RWPE1 (cell line): Measurements from ENCODE around the gene MTHFD1L.

Experiments used
- CTCF ChIA-PET: fragments of 350-600 bp; sonication (Branson Sonifier 250); formaldehyde crosslinking; extraction: SDS; loops from one replicate; lab custom pipeline; 2021; lab: Yijun Ruan, JAX
- POLR2A ChIA-PET: fragments of 400-600 bp; formaldehyde crosslinking; extraction: SDS; loops from one replicate; lab custom pipeline; 2020; ENCODE audit warnings: antibody characterized with exemption; ENCODE audit not compliant: low non-redundant PET; lab: Yijun Ruan, JAX
- DNase-seq: peaks from one replicate; pipeline ENCODE4 v3.0.0; 2012; ENCODE audit warnings: low spot score
- H3K27ac ChIP-seq: fragments of 450-650 bp; 2 replicates; pipeline ENCODE4 v1.5.1; 2017
- TF ChIP-seq, protein P1 (sequence below): fragments of 450-650 bp; conservative IDR thresholded peaks from 2 replicates; pipeline ENCODE4 v1.5.1; 2017; ENCODE audit warnings: low read depth, mild to moderate bottlenecking

MTHFD1L gene

GRCh38 chr6:150992703-150993102 lies 127.2 kb downstream of the MTHFD1L start:
- POLR2A ChIA-PET = no interaction called here
- DNase-seq = no peak
- H3K27ac ChIP-seq = no peak overlapping the region
- CTCF ChIA-PET = no interaction called here
- TF ChIP-seq, protein P1, sequence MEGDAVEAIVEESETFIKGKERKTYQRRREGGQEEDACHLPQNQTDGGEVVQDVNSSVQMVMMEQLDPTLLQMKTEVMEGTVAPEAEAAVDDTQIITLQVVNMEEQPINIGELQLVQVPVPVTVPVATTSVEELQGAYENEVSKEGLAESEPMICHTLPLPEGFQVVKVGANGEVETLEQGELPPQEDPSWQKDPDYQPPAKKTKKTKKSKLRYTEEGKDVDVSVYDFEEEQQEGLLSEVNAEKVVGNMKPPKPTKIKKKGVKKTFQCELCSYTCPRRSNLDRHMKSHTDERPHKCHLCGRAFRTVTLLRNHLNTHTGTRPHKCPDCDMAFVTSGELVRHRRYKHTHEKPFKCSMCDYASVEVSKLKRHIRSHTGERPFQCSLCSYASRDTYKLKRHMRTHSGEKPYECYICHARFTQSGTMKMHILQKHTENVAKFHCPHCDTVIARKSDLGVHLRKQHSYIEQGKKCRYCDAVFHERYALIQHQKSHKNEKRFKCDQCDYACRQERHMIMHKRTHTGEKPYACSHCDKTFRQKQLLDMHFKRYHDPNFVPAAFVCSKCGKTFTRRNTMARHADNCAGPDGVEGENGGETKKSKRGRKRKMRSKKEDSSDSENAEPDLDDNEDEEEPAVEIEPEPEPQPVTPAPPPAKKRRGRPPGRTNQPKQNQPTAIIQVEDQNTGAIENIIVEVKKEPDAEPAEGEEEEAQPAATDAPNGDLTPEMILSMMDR = no peak

DNA sequence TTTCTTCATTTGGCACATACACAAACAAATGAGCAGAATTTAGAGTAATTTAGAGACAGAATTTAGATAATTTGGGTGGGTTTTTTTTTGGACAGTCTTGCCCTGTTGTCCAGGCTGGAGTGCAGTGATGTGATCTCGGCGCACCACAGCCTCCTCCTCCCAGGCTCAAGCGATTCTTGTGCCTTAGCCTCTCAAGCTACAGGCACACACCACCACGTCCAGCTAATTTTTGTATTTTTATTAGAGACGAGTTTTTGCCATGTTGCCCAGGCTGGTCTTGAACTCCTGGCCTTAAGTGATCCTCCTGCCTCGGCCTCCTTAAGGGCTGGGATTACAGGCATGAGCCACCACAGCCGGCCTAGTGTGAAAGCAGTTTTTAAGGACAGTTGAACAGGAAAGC lies 127.8 kb downstream of the MTHFD1L start:
- POLR2A ChIA-PET = no interaction called here
- CTCF ChIA-PET = no interaction called here
- no peak for DNase-seq
- no peak overlapping the region for H3K27ac ChIP-seq
- TF ChIP-seq, protein P1 = no peak

GRCh38 chr6:150994026-150994425 lies 128.5 kb downstream of the MTHFD1L start:
- ChIA-PET CTCF (interaction anchor here (0.7 kb wide), 1 partner anchor 17 kb away, joined by 3 read pairs; no protein-coding TSS in a partner anchor), POLR2A (no interaction called here)
- TF ChIP-seq, protein P1 = no peak
- no peak for DNase-seq
- no peak overlapping the region for H3K27ac ChIP-seq

- no peak for DNase-seq
- TF ChIP-seq, protein P1 = no peak
- ChIA-PET CTCF (interaction anchor here (0.5 kb wide), 1 partner anchor 96 kb away, joined by 3 read pairs; no protein-coding TSS in a partner anchor), POLR2A (no interaction called here)
- no peak overlapping the region for H3K27ac ChIP-seq
Measured at GRCh38 chr6:150996968-150997367, 131.5 kb downstream of the MTHFD1L start.

DNA sequence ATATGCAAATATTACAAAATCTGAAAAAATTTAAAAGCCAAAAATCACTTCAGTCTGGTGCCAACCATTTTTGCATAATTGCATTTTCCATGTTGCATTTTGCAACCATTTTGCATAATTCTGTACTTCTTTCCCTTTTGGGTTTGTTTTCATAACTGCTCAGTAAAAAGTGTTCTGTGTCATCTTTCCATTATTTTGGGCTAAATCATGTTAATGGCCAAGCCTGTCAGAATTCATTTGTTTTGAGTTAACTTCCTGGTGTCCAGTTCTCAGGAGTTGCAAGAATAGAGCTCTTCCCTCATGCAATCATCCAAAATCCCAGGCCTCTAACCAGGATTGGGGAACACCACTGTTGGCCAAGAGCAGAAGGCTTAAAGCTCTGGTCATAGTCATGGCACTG lies 133.6 kb downstream of the MTHFD1L start:
- TF ChIP-seq, protein P1 = no peak
- ChIA-PET POLR2A (no interaction called here), CTCF (no interaction called here)
- no peak overlapping the region for H3K27ac ChIP-seq
- no peak for DNase-seq

- POLR2A ChIA-PET = interaction anchor here (0.7 kb wide), 1 partner anchor 307 kb away, joined by 6 read pairs; no protein-coding TSS in a partner anchor
- H3K27ac ChIP-seq = no peak overlapping the region
- TF ChIP-seq, protein P1 = no peak
- no peak for DNase-seq
- CTCF ChIA-PET = no interaction called here
Measured at GRCh38 chr6:150999576-150999975, 134.1 kb downstream of the MTHFD1L start.
